ENCODE results near the gene GCKR. TPM values are rescaled to one million over a fixed set of nuclear protein-coding genes. Genes with fewer than 3 reads are reported as not detected.
A peak's percentile ranks its signal among the peaks of the same experiment; 100 is the strongest.

GCKR gene
- total RNA-seq, 1 experiment from 2014 or later: not detected

DNA sequence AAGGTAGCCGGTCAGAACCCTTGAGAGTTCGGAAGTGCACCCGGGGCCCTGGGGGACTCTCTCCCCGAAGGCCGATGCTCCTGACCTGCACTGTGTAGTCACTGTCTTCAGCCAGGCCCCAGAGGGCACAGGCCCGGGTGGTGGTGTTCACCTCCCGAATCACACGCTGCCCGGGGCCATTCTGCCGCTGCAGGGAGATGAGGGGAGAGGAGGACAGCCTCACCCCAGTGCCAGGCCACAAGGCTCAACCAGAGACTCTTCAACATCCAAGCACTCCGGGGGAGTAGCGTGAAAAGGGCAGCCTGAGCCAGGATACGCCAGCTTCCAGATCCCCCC lies 2.7 kb upstream of the GCKR start:
- no TSS peak for BruUV-seq (replicated peaks)
- no peak overlapping the region for H3K27ac Mint-ChIP-seq (ENCODE audit: low read depth, unreplicated experiment)
- H3K36me3 Mint-ChIP-seq (ENCODE audit: insufficient read depth, unreplicated experiment): peaks cover 5% of the 10 kb centered on the region
- peaks cover 28% of the 10 kb centered on the region for H3K27me3 Mint-ChIP-seq (ENCODE audit: insufficient read depth, unreplicated experiment)
- intact Hi-C loops (cut with micrococcal nuclease): no loop called here
- H3K4me1 Mint-ChIP-seq (ENCODE audit: insufficient read depth, unreplicated experiment): peaks cover 17% of the 10 kb centered on the region
- no peaks in the 10 kb centered on the region for H3K9me3 Mint-ChIP-seq (ENCODE audit: unreplicated experiment)
- DNase-seq (ENCODE audit: unreplicated experiment): no peak
- ChIA-PET CTCF (no interaction called here), POLR2A (interaction anchor here (1.2 kb wide), 1 partner anchor 9 kb away, joined by 3 read pairs; no protein-coding TSS in a partner anchor)
- no peak for TF ChIP-seq CTCF (IDR thresholded peaks at IDR 0.05; ENCODE audit: unreplicated experiment)
- peak overlapping the region; percentile 61 for H3K4me3 Mint-ChIP-seq (ENCODE audit: unreplicated experiment)

DNA sequence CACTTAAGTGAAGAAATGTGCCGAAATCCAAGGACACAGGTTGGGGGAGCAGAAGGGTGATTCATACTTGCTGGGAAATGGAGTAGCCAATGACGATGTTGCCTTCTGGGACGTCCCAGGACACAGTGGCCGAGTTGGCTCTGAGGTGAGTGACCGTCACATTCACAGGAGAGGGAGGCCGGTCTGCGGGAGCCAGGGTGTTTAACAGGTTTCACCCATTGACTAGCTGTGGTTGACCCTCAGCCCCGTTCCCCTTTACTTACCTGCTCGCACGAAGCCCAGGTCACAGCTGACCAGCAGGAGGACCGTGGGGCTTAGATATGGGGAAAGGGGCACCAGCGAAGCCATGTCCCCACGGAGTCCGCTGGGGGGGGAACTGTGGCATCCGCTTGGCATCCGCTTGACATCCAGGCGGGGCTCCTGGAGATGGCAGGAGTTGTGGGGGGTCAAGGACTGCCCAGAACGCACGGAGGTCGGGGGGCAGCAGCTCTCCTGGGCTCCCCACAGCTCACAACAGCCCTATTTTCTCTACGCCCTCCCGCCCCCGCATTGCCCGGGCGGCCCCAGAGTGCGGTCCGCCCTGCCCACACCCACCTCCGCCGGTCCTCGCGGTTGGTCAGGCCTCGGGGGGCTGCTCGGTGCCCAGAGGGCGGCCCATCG lies 2.2 kb upstream of the GCKR start:
- peak; percentile 32 for DNase-seq (ENCODE audit: unreplicated experiment)
- BruUV-seq (replicated peaks): no TSS peak
- H3K9me3 Mint-ChIP-seq (ENCODE audit: unreplicated experiment): no peaks in the 10 kb centered on the region
- peaks cover 28% of the 10 kb centered on the region for H3K27me3 Mint-ChIP-seq (ENCODE audit: insufficient read depth, unreplicated experiment)
- peaks cover 3% of the 10 kb centered on the region for H3K36me3 Mint-ChIP-seq (ENCODE audit: insufficient read depth, unreplicated experiment)
- CTCF ChIA-PET: no interaction called here
- peaks cover 17% of the 10 kb centered on the region for H3K4me1 Mint-ChIP-seq (ENCODE audit: insufficient read depth, unreplicated experiment)
- H3K27ac Mint-ChIP-seq (ENCODE audit: low read depth, unreplicated experiment): no peak overlapping the region
- no peak for TF ChIP-seq CTCF (IDR thresholded peaks at IDR 0.05; ENCODE audit: unreplicated experiment)
- peak overlapping the region; percentile 61 for H3K4me3 Mint-ChIP-seq (ENCODE audit: unreplicated experiment)
- POLR2A ChIA-PET: interaction anchor here (0.6 kb wide), 2 partner anchors 58 to 861 kb away, joined by 3 read pairs; no protein-coding TSS in a partner anchor
- intact Hi-C loops (cut with micrococcal nuclease): no loop called here

DNA sequence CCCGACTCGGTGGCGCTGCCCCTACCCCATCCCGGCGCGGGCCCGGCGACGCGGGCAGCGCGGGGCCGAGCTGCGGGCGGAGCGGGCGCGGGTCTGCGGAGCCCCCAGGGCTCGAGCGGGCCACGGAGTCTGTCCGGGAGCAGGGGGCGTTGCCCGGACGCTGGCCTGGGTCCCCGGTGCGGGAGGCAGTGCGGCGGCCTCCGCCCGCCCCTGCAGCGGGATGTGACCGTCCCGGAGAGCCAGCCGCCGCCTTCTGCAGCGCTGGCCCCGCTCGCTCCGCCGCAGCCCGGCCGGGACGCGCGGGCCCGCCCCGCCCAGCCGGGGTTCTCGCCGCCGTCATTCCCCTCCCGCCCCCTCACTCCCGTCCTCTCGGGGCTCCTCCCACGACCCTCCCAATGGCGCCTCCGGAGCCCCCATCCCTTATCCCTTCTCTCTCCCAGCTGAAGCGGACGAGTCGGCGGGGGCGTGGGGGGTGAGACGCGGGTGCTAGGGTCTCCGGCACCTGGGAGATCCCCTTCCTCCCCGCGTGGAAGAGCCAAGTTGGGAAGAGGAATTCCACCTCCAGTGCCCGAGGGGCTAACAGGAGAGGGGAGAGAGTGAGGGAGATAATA lies 1.6 kb upstream of the GCKR start, which contains the start of gene FNDC4:
Gene FNDC4 (minus strand): TSS at position 257 of the 611 bp plus-strand sequence. CDS start 521 bp downstream, outside the sequence.
- intact Hi-C loops (cut with micrococcal nuclease): no loop called here
- Mint-ChIP-seq H3K9me3 (ENCODE audit: unreplicated experiment) (no peaks in the 10 kb centered on the region), H3K4me3 (ENCODE audit: unreplicated experiment) (peak within 1 kb of the TSS; percentile 73), H3K36me3 (ENCODE audit: insufficient read depth, unreplicated experiment) (no peaks in the 10 kb centered on the region), H3K4me1 (ENCODE audit: insufficient read depth, unreplicated experiment) (peaks cover 14% of the 10 kb centered on the region), H3K27ac (ENCODE audit: low read depth, unreplicated experiment) (peak within 1 kb of the TSS; percentile 37), H3K27me3 (ENCODE audit: insufficient read depth, unreplicated experiment) (peaks cover 28% of the 10 kb centered on the region)
- ChIA-PET POLR2A (interaction anchor here (0.6 to 0.7 kb wide), 2 partner anchors 61 to 861 kb away, joined by 3 read pairs; no protein-coding TSS in a partner anchor), CTCF (no interaction called here)
- BruUV-seq (replicated peaks): no TSS peak
- no peak for TF ChIP-seq CTCF (IDR thresholded peaks at IDR 0.05; ENCODE audit: unreplicated experiment)
- no peak for DNase-seq (ENCODE audit: unreplicated experiment)

GRCh38 chr2:27495840-27496356 lies 741 bp upstream of the GCKR start:
- ChIA-PET CTCF (interaction anchor here (0.7 kb wide), 1 partner anchor 188 kb away, joined by 3 read pairs; no protein-coding TSS in a partner anchor), POLR2A (interaction anchor here (0.6 kb wide), 1 partner anchor 16 kb away, joined by 3 read pairs; no protein-coding TSS in a partner anchor)
- no peak for DNase-seq (ENCODE audit: unreplicated experiment)
- peaks cover 13% of the 10 kb centered on the region for H3K4me1 Mint-ChIP-seq (ENCODE audit: insufficient read depth, unreplicated experiment)
- TF ChIP-seq CTCF (IDR thresholded peaks at IDR 0.05; ENCODE audit: unreplicated experiment): no peak
- peaks cover 28% of the 10 kb centered on the region for H3K27me3 Mint-ChIP-seq (ENCODE audit: insufficient read depth, unreplicated experiment)
- H3K4me3 Mint-ChIP-seq (ENCODE audit: unreplicated experiment): peak overlapping the region; percentile 73
- H3K27ac Mint-ChIP-seq (ENCODE audit: low read depth, unreplicated experiment): peak overlapping the region; percentile 37
- no TSS peak for BruUV-seq (replicated peaks)
- intact Hi-C loops (cut with micrococcal nuclease): no loop called here
- no peaks in the 10 kb centered on the region for H3K9me3 Mint-ChIP-seq (ENCODE audit: unreplicated experiment)
- H3K36me3 Mint-ChIP-seq (ENCODE audit: insufficient read depth, unreplicated experiment): no peaks in the 10 kb centered on the region
